DMS114 treated with DMSO at 0.1 percent for 48 hours (cell line): ENCODE data around the gene RUSF1.
"Not testable (repeated sequence)": the region's sequence is repeated elsewhere in the genome, so short reads cannot be mapped to it uniquely, and the experiment has no call there.

Experiments
- DNase-seq: peaks from one replicate; lab custom pipeline; 2025; ENCODE audit not compliant: unreplicated experiment; lab: John Stamatoyannopoulos, UW

RUSF1 gene

GRCh38 chr16:31517800-31518402 is 9.7 kb upstream of the RUSF1 start:
- no peak for DNase-seq

GRCh38 chr16:31513884-31514283 is 5.7 kb upstream of the RUSF1 start:
- no peak for DNase-seq

- no peak for DNase-seq
Observed at GRCh38 chr16:31513126-31513525, 4.9 kb upstream of the RUSF1 start.

GRCh38 chr16:31508706-31509195 is 560 bp upstream of the RUSF1 start:
- DNase-seq, result peak; percentile 11

- no peak for DNase-seq
Observed at GRCh38 chr16:31507617-31507928, 618 bp downstream of the RUSF1 start.

GRCh38 chr16:31505483-31505882 is 2.7 kb downstream of the RUSF1 start:
- DNase-seq, result no peak

GRCh38 chr16:31504159-31504558 is 4.0 kb downstream of the RUSF1 start:
- no peak for DNase-seq

- not testable (repeated sequence) for DNase-seq
Observed at GRCh38 chr16:31503555-31503954, 4.6 kb downstream of the RUSF1 start.

- DNase-seq, result no peak
Observed at GRCh38 chr16:31502981-31503380, 5.2 kb downstream of the RUSF1 start.

GRCh38 chr16:31501966-31502348 is 6.2 kb downstream of the RUSF1 start:
- no peak for DNase-seq

- no peak for DNase-seq
Observed at GRCh38 chr16:31501226-31501965, 6.8 kb downstream of the RUSF1 start.

- DNase-seq, result no peak
Observed at GRCh38 chr16:31499928-31500327, 8.3 kb downstream of the RUSF1 start.

GRCh38 chr16:31498493-31498892 is 9.7 kb downstream of the RUSF1 start:
- DNase-seq, result no peak

- no peak for DNase-seq
Observed at GRCh38 chr16:31496670-31497069, 11.5 kb downstream of the RUSF1 start.

- no peak for DNase-seq
Observed at GRCh38 chr16:31493506-31494125, 14.6 kb downstream of the RUSF1 start.

- DNase-seq, result no peak
Observed at GRCh38 chr16:31491778-31492418, 16.3 kb downstream of the RUSF1 start.

- DNase-seq, result no peak
Observed at GRCh38 chr16:31489616-31490584, 18.3 kb downstream of the RUSF1 start.

- no peak for DNase-seq
Observed at GRCh38 chr16:31489298-31489564, 19.0 kb downstream of the RUSF1 start.

GRCh38 chr16:31488468-31489297 is 19.5 kb downstream of the RUSF1 start:
- DNase-seq, result no peak
